Muscle layer of duodenum (tissue), 2 donors: ENCODE data around the gene MEF2B.
"Not testable (repeated sequence)": the region's sequence is repeated elsewhere in the genome, so short reads cannot be mapped to it uniquely, and the experiment has no call there.

Experiments used
- H3K27ac ChIP-seq: one replicate; pipeline ENCODE4 v1.7.0; 2013; ENCODE audit warnings: mild to moderate bottlenecking, low read length
- H3K27me3 ChIP-seq: one replicate; pipeline ENCODE4 v1.7.0; 2013; ENCODE audit warnings: low read depth, mild to moderate bottlenecking, control low read depth, low read length
- H3K36me3 ChIP-seq, 2 donors: one replicate each; pipeline ENCODE4 v1.7.0; 2013; ENCODE audit warnings: low read length in 2 of 2, control low read depth in 1 of 2, mild to moderate bottlenecking in 1 of 2; ENCODE audit not compliant: insufficient read depth in 2 of 2, control insufficient read depth in 1 of 2
- H3K4me1 ChIP-seq, 2 donors: one replicate each; pipeline ENCODE4 v1.7.0; 2013; ENCODE audit warnings: low read length in 2 of 2, mild to moderate bottlenecking in 2 of 2, control low read depth in 1 of 2, moderate library complexity in 1 of 2; ENCODE audit not compliant: insufficient read depth in 2 of 2, control insufficient read depth in 1 of 2
- H3K4me3 ChIP-seq, 2 donors: one replicate each; pipeline ENCODE4 v1.7.0; 2013; ENCODE audit warnings: low read length in 2 of 2, low read depth in 1 of 2, mild to moderate bottlenecking in 1 of 2
- H3K9me3 ChIP-seq, 2 donors: one replicate each; pipeline ENCODE4 v1.7.0; 2013; ENCODE audit warnings: low read length in 2 of 2, control low read depth in 1 of 2, mild to moderate bottlenecking in 1 of 2; ENCODE audit not compliant: control insufficient read depth in 1 of 2
- donor health status: healthy.

Gene MEF2B

GRCh38 chr19:19192078-19192882, 22.2 kb upstream of the MEF2B start, which contains the start of the genes BORCS8 and RFXANK:
TSS of gene BORCS8 (minus strand) at chr19:19192152. CDS start at chr19:19192117, 35 bp downstream.
TSS of gene RFXANK (plus strand) at chr19:19192258. CDS start at chr19:19193947, 1,689 bp downstream.
- Histone ChIP-seq H3K4me3 (peak within 1 kb of the TSS; percentile 92 to 99), H3K27ac (peak within 1 kb of the TSS; percentile 99), H3K27me3 (no peaks in the 10 kb centered on the region), H3K36me3 (peaks cover 9 to 10% of the 10 kb centered on the region in 2 donors), H3K9me3 (no peaks in the 10 kb centered on the region), H3K4me1 (peaks cover 12 to 43% of the 10 kb centered on the region in 2 donors)

GRCh38 chr19:19191768-19192077, 21.7 kb upstream of the MEF2B start:
- H3K4me1 ChIP-seq = peaks cover 12 to 43% of the 10 kb centered on the region in 2 donors
- peak overlapping the region; percentile 90 to 99 for H3K4me3 ChIP-seq
- H3K27ac ChIP-seq = peak overlapping the region; percentile 99
- H3K27me3 ChIP-seq = no peaks in the 10 kb centered on the region
- no peaks in the 10 kb centered on the region for H3K9me3 ChIP-seq
- peaks cover 5 to 7% of the 10 kb centered on the region in 2 donors for H3K36me3 ChIP-seq

GRCh38 chr19:19186742-19187141, 16.7 kb upstream of the MEF2B start:
- H3K4me1 ChIP-seq = peaks cover 9 to 25% of the 10 kb centered on the region in 2 donors
- H3K36me3 ChIP-seq = peaks cover 13 to 26% of the 10 kb centered on the region in 2 donors

GRCh38 chr19:19185853-19186740, 16.0 kb upstream of the MEF2B start:
- H3K4me3 ChIP-seq = no peak overlapping the region
- no peak overlapping the region for H3K27ac ChIP-seq
- peaks cover 13 to 33% of the 10 kb centered on the region in 2 donors for H3K36me3 ChIP-seq
- peaks cover 9 to 22% of the 10 kb centered on the region in 2 donors for H3K4me1 ChIP-seq
- H3K9me3 ChIP-seq = no peaks in the 10 kb centered on the region
- H3K27me3 ChIP-seq = no peaks in the 10 kb centered on the region

More at GRCh38 chr19:19186742-19187141, 16.7 kb upstream of the MEF2B start:
- H3K27ac ChIP-seq = no peak overlapping the region
- no peak overlapping the region for H3K4me3 ChIP-seq
- no peaks in the 10 kb centered on the region for H3K9me3 ChIP-seq
- no peaks in the 10 kb centered on the region for H3K27me3 ChIP-seq

- peaks cover 0 to 3% of the 10 kb centered on the region in 2 donors for H3K9me3 ChIP-seq
- no peaks in the 10 kb centered on the region for H3K27me3 ChIP-seq
- peaks cover 23 to 68% of the 10 kb centered on the region in 2 donors for H3K36me3 ChIP-seq
- no peaks in the 10 kb centered on the region for H3K4me1 ChIP-seq
- H3K4me3 ChIP-seq = no peak overlapping the region
- H3K27ac ChIP-seq = no peak overlapping the region
Measured at GRCh38 chr19:19181488-19181998, 11.5 kb upstream of the MEF2B start.

- H3K4me3 ChIP-seq = no peak overlapping the region
- peaks cover 0 to 3% of the 10 kb centered on the region in 2 donors for H3K9me3 ChIP-seq
- H3K27ac ChIP-seq = no peak overlapping the region
- H3K36me3 ChIP-seq = peaks cover 23 to 60% of the 10 kb centered on the region in 2 donors
- H3K4me1 ChIP-seq = peaks cover 0 to 2% of the 10 kb centered on the region in 2 donors
- no peaks in the 10 kb centered on the region for H3K27me3 ChIP-seq
Measured at GRCh38 chr19:19179548-19180441, 9.7 kb upstream of the MEF2B start.

GRCh38 chr19:19176950-19177349, 6.9 kb upstream of the MEF2B start:
- H3K9me3 ChIP-seq = peaks cover 0 to 3% of the 10 kb centered on the region in 2 donors
- no peak overlapping the region for H3K27ac ChIP-seq
- peaks cover 19 to 49% of the 10 kb centered on the region in 2 donors for H3K36me3 ChIP-seq
- H3K4me3 ChIP-seq = no peak overlapping the region
- no peaks in the 10 kb centered on the region for H3K27me3 ChIP-seq
- H3K4me1 ChIP-seq = peaks cover 0 to 4% of the 10 kb centered on the region in 2 donors

- not testable (repeated sequence) for H3K27me3 ChIP-seq, H3K4me3 ChIP-seq, H3K27ac ChIP-seq, H3K9me3 ChIP-seq
- Histone ChIP-seq H3K36me3 (peaks cover 10 to 13% of the 10 kb centered on the region in 2 donors), H3K4me1 (peaks cover 0 to 15% of the 10 kb centered on the region in 2 donors)
Measured at GRCh38 chr19:19173243-19173642, 3.2 kb upstream of the MEF2B start.

- no peak overlapping the region for H3K27ac ChIP-seq
- peaks cover 0 to 15% of the 10 kb centered on the region in 2 donors for H3K4me1 ChIP-seq
- no peaks in the 10 kb centered on the region for H3K27me3 ChIP-seq
- no peaks in the 10 kb centered on the region for H3K9me3 ChIP-seq
- no peak overlapping the region for H3K4me3 ChIP-seq
- peaks cover 6 to 9% of the 10 kb centered on the region in 2 donors for H3K36me3 ChIP-seq
Measured at GRCh38 chr19:19171821-19172532, 1.9 kb upstream of the MEF2B start.
